RWPE2 (cell line): ENCODE results near the gene WWOX.

Experiments
- ATAC-seq: fragments of 200-7000 bp; cut with Tn5 transposase; 3 replicates; pipeline ENCODE4 v1.9.1; 2021; ENCODE audit warnings: low read depth
- DNase-seq: peaks from one replicate; pipeline ENCODE4 v3.0.0-alpha.2; 2020; ENCODE audit warnings: low spot score
- H3K27ac ChIP-seq: fragments of 450-650 bp; 2 replicates; pipeline ENCODE4 v1.5.1; 2017; ENCODE audit warnings: mild to moderate bottlenecking; ENCODE audit not compliant: poor library complexity, severe bottlenecking
- H3K27me3 ChIP-seq: fragments of 250-450 bp; sonication (Bioruptor Pico); 2 replicates; pipeline ENCODE4 v1.5.1; 2021; ENCODE audit warnings: mild to moderate bottlenecking, moderate library complexity; ENCODE audit not compliant: insufficient read depth, poor library complexity, severe bottlenecking
- H3K36me3 ChIP-seq: fragments of 250-450 bp; sonication (Bioruptor Pico); 2 replicates; pipeline ENCODE4 v1.5.1; 2020; ENCODE audit warnings: low read depth, mild to moderate bottlenecking, moderate library complexity
- H3K4me1 ChIP-seq: fragments of 250-450 bp; sonication (Bioruptor Pico); 2 replicates; pipeline ENCODE4 v1.5.1; 2021; ENCODE audit warnings: mild to moderate bottlenecking, moderate library complexity; ENCODE audit not compliant: insufficient read depth, poor library complexity, severe bottlenecking
- H3K4me3 ChIP-seq: fragments of 250-450 bp; sonication (Bioruptor Pico); 2 replicates; pipeline ENCODE4 v1.5.1; 2021; ENCODE audit warnings: mild to moderate bottlenecking, moderate library complexity; ENCODE audit not compliant: severe bottlenecking
- H3K9me3 ChIP-seq: fragments of 250-450 bp; sonication (Bioruptor Pico); 2 replicates; pipeline ENCODE4 v1.5.1; 2021; ENCODE audit warnings: mild to moderate bottlenecking, moderate library complexity; ENCODE audit not compliant: severe bottlenecking
- CTCF ChIP-seq: fragments of 450-650 bp; IDR thresholded peaks from one replicate; pipeline ENCODE4 v1.5.1; 2017; ENCODE audit warnings: mild to moderate bottlenecking, moderate library complexity; ENCODE audit not compliant: poor library complexity, severe bottlenecking

Gene WWOX

DNA sequence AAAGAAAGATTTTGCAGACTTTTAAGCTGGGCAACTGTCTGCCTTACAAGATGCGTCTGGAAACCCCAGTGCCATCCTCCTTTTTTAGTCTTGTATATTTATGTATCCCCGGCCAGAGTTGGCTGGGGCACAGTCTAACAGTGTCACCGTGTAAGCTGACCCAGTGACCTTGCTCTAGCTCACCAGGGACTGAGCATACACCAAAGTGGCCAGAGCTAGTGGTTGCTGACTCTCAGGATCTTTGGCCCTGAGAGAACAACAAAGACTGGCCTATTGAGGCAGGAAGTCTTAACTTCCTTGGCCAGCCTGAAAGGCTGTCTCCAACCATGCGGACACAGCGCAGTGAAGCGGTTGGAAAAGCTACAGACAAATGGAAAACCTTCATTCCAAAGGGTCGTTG, 745.2 kb downstream of the WWOX start:
- Histone ChIP-seq H3K36me3 (no peaks in the 10 kb centered on the region), H3K9me3 (no peaks in the 10 kb centered on the region), H3K27ac (no peak overlapping the region), H3K4me1 (no peaks in the 10 kb centered on the region), H3K4me3 (no peak overlapping the region), H3K27me3 (no peaks in the 10 kb centered on the region)
- DNase-seq (no peak), ATAC-seq (no peak)
- TF ChIP-seq CTCF = no peak

DNA sequence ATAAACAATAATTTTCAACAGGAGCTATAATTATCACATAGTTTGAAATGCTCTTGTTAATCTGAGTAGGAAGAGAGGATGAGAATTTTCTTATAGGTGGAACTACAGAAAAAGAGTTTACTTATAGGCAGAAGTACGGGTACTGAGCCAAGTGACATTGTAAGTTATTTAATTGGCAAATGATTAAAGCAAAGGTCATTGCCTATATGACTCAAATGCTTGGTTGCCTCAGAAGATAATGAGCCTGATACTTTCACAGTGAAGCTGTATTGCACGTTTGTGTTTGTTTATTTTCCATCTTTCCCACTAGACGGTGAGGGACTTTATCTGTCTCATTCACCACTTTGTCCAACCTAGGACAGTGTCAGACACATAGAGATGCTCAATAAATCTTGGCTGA, 751.8 kb downstream of the WWOX start:
- no peak overlapping the region for H3K27ac ChIP-seq
- no peak for DNase-seq
- no peaks in the 10 kb centered on the region for H3K9me3 ChIP-seq
- no peak for ATAC-seq
- TF ChIP-seq CTCF = no peak
- H3K27me3 ChIP-seq = no peaks in the 10 kb centered on the region
- H3K36me3 ChIP-seq = no peaks in the 10 kb centered on the region
- no peak overlapping the region for H3K4me3 ChIP-seq
- no peaks in the 10 kb centered on the region for H3K4me1 ChIP-seq

GRCh38 chr16:78852081-78852635, 752.7 kb downstream of the WWOX start:
- no peak for TF ChIP-seq CTCF
- H3K4me3 ChIP-seq = no peak overlapping the region
- ATAC-seq (no peak), DNase-seq (no peak)
- H3K9me3 ChIP-seq = no peaks in the 10 kb centered on the region
- H3K4me1 ChIP-seq = no peaks in the 10 kb centered on the region
- H3K27me3 ChIP-seq = no peaks in the 10 kb centered on the region
- H3K36me3 ChIP-seq = no peaks in the 10 kb centered on the region
- no peak overlapping the region for H3K27ac ChIP-seq

- Histone ChIP-seq H3K27ac (no peak overlapping the region), H3K36me3 (no peaks in the 10 kb centered on the region), H3K9me3 (no peaks in the 10 kb centered on the region), H3K4me3 (no peak overlapping the region), H3K27me3 (no peaks in the 10 kb centered on the region), H3K4me1 (no peaks in the 10 kb centered on the region)
- DNase-seq (no peak), ATAC-seq (no peak)
- TF ChIP-seq CTCF = no peak
Observed at GRCh38 chr16:78862022-78862421, 762.6 kb downstream of the WWOX start.

- ATAC-seq (no peak), DNase-seq (no peak)
- Histone ChIP-seq H3K9me3 (no peaks in the 10 kb centered on the region), H3K27me3 (no peaks in the 10 kb centered on the region), H3K4me3 (no peak overlapping the region), H3K36me3 (no peaks in the 10 kb centered on the region), H3K27ac (no peak overlapping the region), H3K4me1 (no peaks in the 10 kb centered on the region)
- TF ChIP-seq CTCF = no peak
Observed at GRCh38 chr16:78866521-78866920, 767.1 kb downstream of the WWOX start.
